Jurkat, Clone E6-1 (cell line): ENCODE data around the gene HPCAL1.

Experiments used
- DNase-seq: peaks from one replicate; pipeline ENCODE4 v3.0.0-alpha.2; 2011; ENCODE audit warnings: low read depth, low spot score
- H3K4me3 ChIP-seq: 2 replicates; pipeline ENCODE4 v1.5.1; 2011; ENCODE audit warnings: mild to moderate bottlenecking, low read length, control low read depth, moderate library complexity

HPCAL1 gene

DNA sequence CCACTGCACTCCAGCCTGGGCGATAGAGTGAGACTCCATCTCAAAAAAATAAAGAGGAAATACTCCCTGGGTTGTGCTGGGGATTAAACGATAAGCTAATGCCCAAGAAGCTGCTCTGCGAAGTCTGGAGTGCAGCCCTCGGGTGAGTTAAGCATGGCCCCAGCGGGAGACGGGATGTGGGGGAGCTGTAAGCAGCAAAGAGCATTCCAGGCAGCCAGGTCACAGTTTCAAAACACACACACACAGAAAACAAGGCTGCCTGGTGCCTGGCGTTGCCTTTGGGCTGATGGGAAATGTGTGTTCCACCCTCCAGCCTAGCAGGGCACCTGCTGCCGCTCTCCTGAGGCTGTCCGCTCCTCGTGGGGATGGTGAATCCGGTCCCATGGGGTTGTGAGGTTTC is 121.3 kb downstream of the HPCAL1 start:
- DNase-seq: no peak
- H3K4me3 ChIP-seq: no peak overlapping the region

DNA sequence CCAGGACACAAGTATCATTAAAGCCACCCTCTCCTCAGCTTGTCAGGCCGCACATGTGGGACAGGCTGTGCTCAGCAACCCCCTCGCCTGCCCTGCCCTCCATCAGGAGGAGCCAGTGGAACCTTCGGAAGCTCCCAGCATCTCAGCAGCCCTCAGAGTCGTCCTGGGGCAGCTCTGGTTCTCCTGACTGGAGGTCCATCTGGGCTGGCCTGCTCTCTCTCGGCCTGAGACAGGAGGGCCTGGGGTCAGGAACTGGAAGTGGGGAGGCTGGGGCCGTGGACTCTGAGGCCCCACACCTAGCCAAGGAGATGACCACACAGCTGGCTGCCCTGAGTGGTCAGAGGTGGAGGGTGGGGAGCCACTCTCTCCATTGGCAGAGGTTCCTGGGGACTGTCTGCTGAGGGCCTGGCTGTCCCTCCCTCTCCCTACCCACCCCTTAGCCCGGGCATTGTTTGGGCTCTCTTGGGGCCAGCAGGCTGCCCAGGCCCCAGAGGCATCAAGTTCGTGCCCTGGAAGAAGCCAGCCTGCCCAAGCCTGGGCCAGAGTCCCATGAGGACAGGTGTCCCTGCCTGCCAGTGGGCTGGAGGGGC is 122.3 kb downstream of the HPCAL1 start:
- no peak overlapping the region for H3K4me3 ChIP-seq
- DNase-seq: no peak

DNA sequence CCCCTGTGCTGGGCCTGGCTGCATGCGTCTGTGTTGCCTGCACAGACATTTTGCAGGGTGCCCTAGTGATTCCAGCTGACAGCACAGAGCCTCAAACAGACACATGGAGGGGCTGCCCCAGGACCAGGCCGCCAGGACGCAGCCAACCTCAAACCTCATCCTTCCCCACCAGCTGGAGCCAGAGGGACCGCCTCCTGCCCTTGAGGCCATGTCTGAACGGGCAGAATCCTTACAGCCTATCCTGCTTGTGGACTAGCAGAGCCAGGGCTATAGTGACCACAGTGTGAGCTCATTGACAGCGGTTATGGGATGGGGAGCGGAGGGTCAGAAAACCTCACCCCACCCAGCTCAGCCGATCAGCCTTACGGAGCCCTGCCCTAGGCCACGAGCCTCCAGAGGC is 123.0 kb downstream of the HPCAL1 start:
- no peak for DNase-seq
- no peak overlapping the region for H3K4me3 ChIP-seq

GRCh38 chr2:10426726-10427617 is 124.3 kb downstream of the HPCAL1 start:
- no peak overlapping the region for H3K4me3 ChIP-seq
- no peak for DNase-seq

DNA sequence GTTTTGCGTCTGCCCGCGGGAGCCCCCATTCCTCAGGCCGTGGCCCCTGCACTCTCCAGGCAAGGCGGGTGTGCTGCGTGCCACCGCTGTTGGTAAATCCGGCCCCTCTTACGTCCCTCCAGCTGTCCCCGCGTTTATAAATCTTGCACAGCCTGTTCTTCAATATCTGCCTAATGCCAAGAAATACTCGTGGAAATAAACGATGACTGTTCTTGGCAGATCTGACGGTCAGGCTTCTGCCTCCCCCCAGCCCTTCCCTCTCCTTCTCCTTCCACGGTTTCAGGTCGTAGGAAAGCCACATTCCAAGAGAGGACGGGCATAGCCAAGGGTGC is 124.9 kb downstream of the HPCAL1 start:
- no peak overlapping the region for H3K4me3 ChIP-seq
- DNase-seq: no peak

- DNase-seq: no peak
- no peak overlapping the region for H3K4me3 ChIP-seq
Observed at GRCh38 chr2:10428355-10428754, 125.7 kb downstream of the HPCAL1 start.

DNA sequence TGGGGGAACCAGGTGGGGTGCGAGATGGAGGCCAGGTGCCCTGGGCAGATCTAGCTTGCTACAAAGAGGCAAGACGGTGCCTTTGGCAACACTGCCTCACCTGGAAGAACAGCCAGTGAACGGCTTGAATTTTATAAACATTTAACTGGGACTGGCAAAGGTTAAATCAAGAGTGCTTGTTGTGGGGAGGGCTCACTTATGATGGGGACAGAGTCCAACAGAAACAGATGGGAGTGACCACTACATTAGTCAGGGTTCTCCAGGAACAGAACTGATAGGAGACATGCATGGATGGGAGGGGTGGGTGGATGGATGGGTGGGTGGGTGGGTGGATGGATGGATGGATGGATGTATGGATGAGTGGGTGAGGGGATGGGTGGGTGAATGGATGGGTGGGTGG is 126.2 kb downstream of the HPCAL1 start:
- H3K4me3 ChIP-seq: no peak overlapping the region
- DNase-seq: no peak

GRCh38 chr2:10430886-10431622 is 128.3 kb downstream of the HPCAL1 start:
- no peak for DNase-seq

GRCh38 chr2:10431797-10432196 is 129.1 kb downstream of the HPCAL1 start:
- no peak for DNase-seq
- peak overlapping the region; percentile 51 for H3K4me3 ChIP-seq

More at GRCh38 chr2:10430886-10431622, 128.3 kb downstream of the HPCAL1 start:
- no peak overlapping the region for H3K4me3 ChIP-seq

- H3K4me3 ChIP-seq: peak overlapping the region; percentile 51
- DNase-seq: no peak
Observed at GRCh38 chr2:10432311-10433181, 129.8 kb downstream of the HPCAL1 start.

GRCh38 chr2:10433264-10433946 is 130.7 kb downstream of the HPCAL1 start:
- no peak for DNase-seq
- no peak overlapping the region for H3K4me3 ChIP-seq

DNA sequence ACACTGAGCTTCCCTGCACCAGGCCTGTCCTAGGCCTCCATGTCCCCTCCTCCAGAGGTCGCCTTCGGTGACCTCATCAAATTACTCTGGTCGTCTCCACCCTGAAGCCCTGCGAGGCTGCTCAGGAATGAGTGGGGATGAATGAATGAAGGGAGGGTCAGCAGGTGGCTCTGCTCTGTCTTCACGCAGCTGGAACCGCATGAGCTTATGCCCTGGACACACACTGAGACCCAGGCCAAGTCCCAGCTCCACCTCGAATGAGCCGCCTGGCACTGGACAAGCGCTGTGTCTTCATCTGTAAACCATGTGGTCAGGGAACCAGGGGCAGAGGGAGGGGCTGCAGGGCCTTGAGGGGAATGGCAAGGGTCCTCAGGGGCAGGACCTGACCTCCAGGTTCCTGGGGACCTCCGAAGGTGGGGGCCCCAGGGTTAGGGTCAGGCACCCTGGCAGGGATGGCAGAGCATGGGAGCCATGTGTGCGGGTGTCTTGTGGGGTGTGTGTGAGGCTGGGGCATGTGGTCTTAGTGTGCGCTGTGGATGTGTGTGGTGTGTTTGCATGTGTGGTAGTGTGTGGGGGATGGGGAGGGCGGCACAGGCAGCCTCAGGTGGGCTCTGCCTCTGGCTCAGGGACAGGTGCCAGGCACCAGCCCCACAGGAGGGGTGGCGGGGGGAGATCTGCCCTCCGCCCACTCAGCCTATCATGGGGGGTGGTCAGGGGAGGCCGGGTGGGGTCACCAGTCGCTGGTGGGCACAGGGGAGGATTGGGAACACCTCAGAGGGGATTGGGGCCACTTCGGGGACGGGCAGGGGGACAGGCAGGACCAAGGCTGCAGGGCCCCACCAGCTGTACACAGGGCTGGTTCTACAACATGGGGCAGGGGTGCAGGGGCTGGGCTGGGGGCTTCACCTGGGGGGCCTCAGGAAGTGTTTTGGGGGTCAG is 131.5 kb downstream of the HPCAL1 start:
- no peak overlapping the region for H3K4me3 ChIP-seq
- DNase-seq: no peak

- no peak for DNase-seq
- no peak overlapping the region for H3K4me3 ChIP-seq
Observed at GRCh38 chr2:10434886-10435819, 132.4 kb downstream of the HPCAL1 start.

- H3K4me3 ChIP-seq: no peak overlapping the region
- DNase-seq: no peak
Observed at GRCh38 chr2:10435820-10436204, 133.1 kb downstream of the HPCAL1 start.

DNA sequence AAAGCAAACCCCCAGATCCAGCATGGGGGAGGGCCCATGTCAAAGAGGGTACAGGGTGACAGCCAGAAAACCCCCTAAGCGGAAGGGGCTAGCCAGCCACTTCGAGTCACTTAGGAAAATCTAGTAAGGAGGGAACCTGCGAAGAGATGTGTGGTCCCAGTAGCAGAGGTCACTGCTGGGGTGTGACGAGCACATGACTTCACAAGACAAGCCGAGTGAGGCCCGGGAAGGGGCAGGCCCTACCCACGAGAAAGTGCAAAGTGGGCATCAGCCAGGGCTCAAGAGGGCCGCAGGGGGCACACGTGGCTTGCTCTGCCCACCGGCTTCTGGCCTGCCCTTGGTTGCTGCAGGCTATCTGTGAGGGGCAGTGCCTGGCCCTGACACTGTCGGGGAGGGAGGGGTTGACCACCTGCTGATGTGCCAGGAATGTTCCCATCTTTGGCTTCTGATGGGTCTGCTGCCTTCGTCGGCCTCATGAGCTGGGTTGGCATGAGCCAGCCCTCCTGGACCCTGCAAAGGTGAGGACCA is 133.9 kb downstream of the HPCAL1 start:
- no peak overlapping the region for H3K4me3 ChIP-seq
- no peak for DNase-seq

DNA sequence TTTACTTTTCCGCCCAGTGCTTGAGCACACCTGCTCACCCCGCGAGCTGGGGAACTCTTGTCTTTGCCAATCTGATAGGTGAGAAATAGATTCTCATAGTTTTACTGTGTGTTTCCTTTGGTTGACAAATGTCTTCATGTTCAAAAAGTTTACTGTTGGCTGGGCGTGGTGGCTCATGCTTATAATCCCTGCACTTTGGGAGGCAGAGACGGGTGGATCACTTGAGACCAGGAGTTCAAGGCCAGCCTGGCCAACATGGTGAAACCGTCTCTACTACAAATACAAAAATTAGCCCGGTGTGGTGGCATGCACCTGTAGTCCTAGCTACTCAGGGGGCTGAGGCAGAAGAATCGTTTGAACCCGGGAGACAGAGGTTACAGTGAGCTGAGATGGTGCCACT is 135.1 kb downstream of the HPCAL1 start:
- DNase-seq: no peak
- H3K4me3 ChIP-seq: no peak overlapping the region
